Epithelial cell of proximal tubule (primary cell): Measurements from ENCODE around the gene TSPAN18. TPM values are rescaled to one million over a fixed set of nuclear protein-coding genes. Genes with fewer than 3 reads are reported as not detected.

Experiments
- DNase-seq: peaks from one replicate; pipeline ENCODE4 v3.0.0-alpha.2; 2011; ENCODE audit warnings: low read depth
- H3K4me3 ChIP-seq: 2 replicates; pipeline ENCODE4 v1.5.1; 2011; ENCODE audit warnings: low read depth, mild to moderate bottlenecking, low read length
- CTCF ChIP-seq: conservative IDR thresholded peaks from 2 replicates; pipeline ENCODE4 v1.5.1; 2012; ENCODE audit warnings: low read depth, mild to moderate bottlenecking, low read length
- total RNA-seq: library from RNA; depleted of rRNA; stranded (reverse); fragments of >200 nt; gene quantifications from 2 replicates; pipeline ENCODE4 v1.2.3, GENCODE V29; 2015

The TSPAN18 gene
- total RNA-seq, 1 donor from 2014 or later: 1.6 TPM

DNA sequence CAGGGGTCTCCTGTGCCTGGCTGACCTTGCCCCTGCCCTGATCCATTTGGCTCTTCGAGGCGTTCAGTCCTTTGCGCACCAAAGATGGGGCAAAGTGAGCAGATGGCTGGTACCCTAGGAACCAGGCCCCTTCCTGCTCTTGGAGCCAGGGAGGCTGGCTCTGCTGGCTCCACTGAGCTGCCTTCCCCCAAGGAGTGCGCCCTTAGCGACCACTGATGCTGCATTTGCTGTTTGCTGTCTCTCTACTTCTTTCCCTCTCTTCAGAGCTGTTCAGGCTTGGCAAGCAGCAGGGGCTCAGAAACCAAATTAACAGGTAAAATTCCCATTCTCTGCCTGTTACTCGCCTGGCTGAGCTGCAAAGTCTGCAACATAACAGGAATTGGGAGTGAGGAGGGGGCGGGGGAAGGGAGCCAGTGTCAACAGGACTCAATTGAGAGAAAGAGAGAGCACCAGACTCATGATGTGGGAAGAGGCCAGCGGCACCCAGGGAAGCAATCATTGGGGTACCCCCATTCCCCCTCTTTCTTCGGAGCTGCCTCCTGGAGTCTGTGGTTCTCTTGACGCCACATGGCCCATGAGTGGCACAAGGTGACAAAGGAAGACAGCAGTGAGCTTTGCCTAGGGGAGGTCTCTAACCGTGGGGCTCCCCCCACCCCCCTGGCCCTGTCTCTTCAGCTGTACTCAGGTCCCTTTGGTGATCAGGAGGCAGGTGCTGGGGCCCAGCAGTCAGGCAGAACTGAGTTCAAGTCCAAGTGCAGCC lies 121.6 kb downstream of the TSPAN18 start:
- no peak overlapping the region for H3K4me3 ChIP-seq
- no peak for TF ChIP-seq CTCF
- no peak for DNase-seq

DNA sequence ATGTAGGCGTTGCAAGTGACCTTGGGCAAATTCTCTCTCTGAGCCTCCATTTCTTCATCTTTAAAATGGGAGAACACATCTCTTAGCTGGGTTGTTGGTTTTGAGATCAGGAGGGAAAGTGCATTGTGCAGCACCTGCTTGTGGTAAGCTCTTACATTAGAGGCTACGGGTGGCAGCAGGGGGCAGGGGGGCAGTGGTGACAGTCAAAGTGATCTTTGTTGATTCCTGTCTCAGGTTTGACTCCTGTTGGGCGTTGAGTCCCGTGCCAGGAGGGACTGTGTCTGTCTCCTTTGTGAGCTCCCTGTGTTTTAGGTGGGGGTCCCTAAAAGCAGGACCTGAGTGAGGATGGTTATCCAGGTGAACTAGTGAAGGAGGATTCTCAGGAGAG lies 122.2 kb downstream of the TSPAN18 start:
- no peak overlapping the region for H3K4me3 ChIP-seq
- no peak for DNase-seq
- no peak for TF ChIP-seq CTCF

DNA sequence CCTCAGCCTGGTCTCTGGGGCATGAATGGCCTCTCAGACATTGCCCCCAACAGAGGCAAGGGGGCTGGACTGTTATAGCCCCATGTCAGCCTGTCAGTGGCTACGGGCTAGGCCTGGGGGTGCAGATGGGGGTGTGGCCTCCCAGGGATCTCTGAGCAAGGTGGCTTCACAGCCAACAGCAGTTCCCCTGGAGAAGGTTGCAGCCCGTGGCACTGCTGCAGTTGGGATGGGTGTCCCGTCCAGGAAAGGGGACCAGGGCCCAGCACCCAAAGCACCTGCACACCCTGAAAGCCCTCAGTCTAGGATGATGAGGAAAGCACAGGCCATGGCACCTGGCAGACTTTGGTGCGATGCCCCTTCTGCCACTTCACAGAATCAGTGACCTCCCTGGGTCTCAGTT lies 122.7 kb downstream of the TSPAN18 start:
- TF ChIP-seq CTCF: no peak
- no peak for DNase-seq
- H3K4me3 ChIP-seq: no peak overlapping the region

- no peak for DNase-seq
- no peak for TF ChIP-seq CTCF
- H3K4me3 ChIP-seq: no peak overlapping the region
Observed at GRCh38 chr11:44849922-44850321, 123.2 kb downstream of the TSPAN18 start.

DNA sequence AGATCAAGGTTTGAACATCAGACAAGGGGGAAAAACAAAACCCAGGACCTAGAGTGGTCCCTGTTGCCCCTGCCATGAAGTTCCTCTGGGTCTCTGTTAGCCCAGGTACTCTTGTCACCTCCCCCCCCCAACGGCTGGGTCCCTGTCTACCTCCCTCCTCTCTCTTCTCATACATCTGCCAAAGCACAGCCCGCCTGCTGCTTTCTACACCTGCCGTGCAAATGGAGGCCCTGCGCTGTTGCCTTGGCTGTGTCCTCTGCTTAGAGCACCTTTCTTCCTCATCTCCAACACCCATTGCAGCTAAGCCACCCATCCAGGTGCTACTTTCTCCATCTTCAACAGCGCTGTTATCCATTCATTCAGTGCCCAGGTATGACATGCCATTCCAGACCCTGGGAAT lies 124.7 kb downstream of the TSPAN18 start:
- H3K4me3 ChIP-seq: no peak overlapping the region
- no peak for DNase-seq
- TF ChIP-seq CTCF: no peak

DNA sequence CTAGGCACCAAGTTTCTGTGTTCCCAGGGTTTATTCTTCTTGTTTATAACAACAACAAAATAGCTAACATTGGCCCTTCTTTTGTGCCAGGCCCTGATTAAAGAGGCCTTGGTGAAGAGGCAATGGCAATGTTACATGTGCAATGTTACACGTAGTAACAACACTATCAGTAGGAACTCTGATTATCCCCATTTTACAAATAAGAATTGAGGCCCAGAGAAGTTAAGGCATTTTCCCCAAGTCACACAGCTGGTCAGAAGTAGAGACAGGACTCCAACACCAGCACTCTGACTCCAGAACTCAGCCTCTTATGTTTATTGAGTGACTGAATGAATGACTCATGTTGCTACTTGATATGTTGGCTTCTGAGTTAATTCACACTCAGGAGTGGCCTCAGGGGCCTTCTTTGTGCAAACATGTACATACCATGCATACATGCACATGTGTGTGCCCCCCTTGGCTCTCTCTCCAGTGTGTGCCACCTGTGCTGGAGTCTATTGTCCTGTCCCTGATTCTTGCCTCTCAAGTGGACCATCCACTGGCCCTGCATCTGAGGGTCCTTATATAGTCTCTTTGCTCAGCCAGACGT lies 125.5 kb downstream of the TSPAN18 start:
- no peak overlapping the region for H3K4me3 ChIP-seq
- no peak for DNase-seq
- no peak for TF ChIP-seq CTCF

DNA sequence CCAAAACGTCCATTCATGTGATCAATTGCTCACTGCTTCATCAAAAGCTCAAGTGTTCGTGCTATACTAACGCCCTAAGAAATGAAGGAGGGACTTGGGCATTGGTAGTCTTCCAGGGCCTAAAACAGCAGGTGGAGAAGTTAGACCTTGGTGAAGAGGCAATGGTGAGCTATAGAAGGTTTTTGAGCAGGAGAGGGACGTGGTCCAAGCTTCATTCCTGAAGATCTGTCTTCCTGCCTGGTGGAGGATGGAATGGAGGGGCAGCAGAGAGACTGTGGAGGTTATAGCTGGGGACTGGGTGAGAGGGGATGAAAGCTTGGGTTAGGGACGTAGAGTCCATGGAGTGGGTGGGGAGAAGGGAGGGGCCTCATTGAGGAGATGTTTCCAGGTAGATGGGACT lies 126.2 kb downstream of the TSPAN18 start:
- no peak for TF ChIP-seq CTCF
- H3K4me3 ChIP-seq: no peak overlapping the region
- DNase-seq: no peak
